Peyer's patch (tissue), 4 donors: ENCODE data around the gene GPR160. TPM values are rescaled to one million over a fixed set of nuclear protein-coding genes. Genes with fewer than 3 reads are reported as not detected.

Experiments
- DNase-seq, 3 donors: peaks; one replicate each; pipeline ENCODE4 v3.0.0-alpha.2; 2017 to 2019
- H3K27ac ChIP-seq, 4 donors: fragments of 200-600 bp; sonication (generic); one replicate each; pipeline ENCODE4 v1.5.1; 2016 to 2019
- H3K27me3 ChIP-seq, 2 donors: fragments of 200-600 bp; sonication (generic); one replicate each; pipeline ENCODE4 v1.5.1; 2019
- H3K36me3 ChIP-seq, 3 donors: fragments of 200-600 bp; sonication (generic); one replicate each; pipeline ENCODE4 v1.5.1; 2016 to 2019
- H3K4me1 ChIP-seq, 4 donors: fragments of 200-600 bp; sonication (generic); one replicate each; pipeline ENCODE4 v1.5.1; 2016 to 2019
- H3K4me3 ChIP-seq, 4 donors: fragments of 200-600 bp; sonication (generic); 1 replicate in 3 of 4; 2 replicates in 1 of 4; pipeline ENCODE4 v1.5.1; 2016 to 2019; ENCODE audit warnings: mild to moderate bottlenecking in 1 of 4
- H3K9me3 ChIP-seq, 4 donors: fragments of 200-600 bp; sonication (generic); one replicate each; pipeline ENCODE4 v1.5.1; 2016 to 2019; ENCODE audit warnings: mild to moderate bottlenecking in 1 of 4
- CTCF ChIP-seq, 6 experiments: fragments of 450-650 bp in 4 of 6; fragments of 200-600 bp in 2 of 6; sonication (generic) in 1 of 6; IDR thresholded peaks; one replicate each; pipeline ENCODE4 v1.5.1; 2017 to 2019; ENCODE audit warnings: antibody characterized with exemption in 6 of 6, mild to moderate bottlenecking in 3 of 6, moderate library complexity in 1 of 6
- POLR2A ChIP-seq, 2 donors: fragments of 450-650 bp; IDR thresholded peaks; one replicate each; pipeline ENCODE4 v1.5.1; 2017; ENCODE audit warnings: antibody characterized with exemption in 2 of 2, mild to moderate bottlenecking in 2 of 2, moderate library complexity in 2 of 2
- total RNA-seq, 4 donors: library from RNA; depleted of rRNA; stranded (reverse); fragments of >200 nt; gene quantifications; one replicate each; pipeline ENCODE4 v1.1.0, GENCODE V29; 2016

The GPR160 gene
- total RNA-seq, 4 donors from 2014 or later, result 144 to 231 (median 203) TPM

GRCh38 chr3:170080605-170081004 lies 42.8 kb downstream of the GPR160 start:
- no peak for TF ChIP-seq CTCF (IDR thresholded peaks at IDR 0.05)
- TF ChIP-seq POLR2A (IDR thresholded peaks at IDR 0.05), result no peak
- no peak overlapping the region for H3K4me3 ChIP-seq
- H3K4me1 ChIP-seq, result peaks cover 0 to 16% (median 0%) of the 10 kb centered on the region in 4 donors
- H3K36me3 ChIP-seq, result peaks cover 0 to 23% (median 0%) of the 10 kb centered on the region in 3 donors
- no peaks in the 10 kb centered on the region for H3K9me3 ChIP-seq
- H3K27ac ChIP-seq, result no peak overlapping the region
- DNase-seq, result no peak
- H3K27me3 ChIP-seq, result no peaks in the 10 kb centered on the region

GRCh38 chr3:170081079-170081741 lies 43.4 kb downstream of the GPR160 start:
- peaks cover 0 to 29% (median 0%) of the 10 kb centered on the region in 3 donors for H3K36me3 ChIP-seq
- peaks cover 0 to 12% (median 0%) of the 10 kb centered on the region in 4 donors for H3K4me1 ChIP-seq
- no peak for DNase-seq
- no peaks in the 10 kb centered on the region for H3K9me3 ChIP-seq
- H3K27me3 ChIP-seq, result no peaks in the 10 kb centered on the region
- H3K27ac ChIP-seq, result no peak overlapping the region
- no peak overlapping the region for H3K4me3 ChIP-seq
- TF ChIP-seq CTCF (IDR thresholded peaks at IDR 0.05), result no peak
- no peak for TF ChIP-seq POLR2A (IDR thresholded peaks at IDR 0.05)

- peaks cover 0 to 42% (median 0%) of the 10 kb centered on the region in 3 donors for H3K36me3 ChIP-seq
- no peak overlapping the region for H3K27ac ChIP-seq
- no peaks in the 10 kb centered on the region for H3K9me3 ChIP-seq
- no peak for DNase-seq
- peaks cover 0 to 3% (median 0%) of the 10 kb centered on the region in 4 donors for H3K4me1 ChIP-seq
- H3K27me3 ChIP-seq, result no peaks in the 10 kb centered on the region
- TF ChIP-seq CTCF (IDR thresholded peaks at IDR 0.05) (no peak), POLR2A (IDR thresholded peaks at IDR 0.05) (no peak)
- H3K4me3 ChIP-seq, result no peak overlapping the region
Measured at GRCh38 chr3:170083343-170083742, 45.5 kb downstream of the GPR160 start.

- Histone ChIP-seq H3K9me3 (no peaks in the 10 kb centered on the region), H3K36me3 (peaks cover 0 to 46% (median 0%) of the 10 kb centered on the region in 3 donors), H3K27me3 (no peaks in the 10 kb centered on the region), H3K4me1 (no peaks in the 10 kb centered on the region), H3K27ac (no peak overlapping the region), H3K4me3 (no peak overlapping the region)
- TF ChIP-seq POLR2A (IDR thresholded peaks at IDR 0.05) (no peak), CTCF (IDR thresholded peaks at IDR 0.05) (no peak)
- DNase-seq, result no peak
Measured at GRCh38 chr3:170085396-170085795, 47.6 kb downstream of the GPR160 start.

GRCh38 chr3:170089862-170090600 lies 52.2 kb downstream of the GPR160 start:
- Histone ChIP-seq H3K9me3 (no peaks in the 10 kb centered on the region), H3K4me1 (no peaks in the 10 kb centered on the region), H3K27me3 (no peaks in the 10 kb centered on the region), H3K27ac (no peak overlapping the region), H3K36me3 (peaks cover 0 to 48% (median 0%) of the 10 kb centered on the region in 3 donors), H3K4me3 (no peak overlapping the region)
- DNase-seq, result no peak
- TF ChIP-seq CTCF (IDR thresholded peaks at IDR 0.05) (no peak), POLR2A (IDR thresholded peaks at IDR 0.05) (no peak)
